Psoas muscle (tissue), 8 donors: ENCODE measurements around the gene VILL. TPM values are rescaled to one million over a fixed set of nuclear protein-coding genes. Genes with fewer than 3 reads are reported as not detected.
A peak's percentile ranks its signal among the peaks of the same experiment; 100 is the strongest.

Experiments used
- ATAC-seq, 4 donors: fragments of 200-7000 bp; cut with Tn5 transposase; one replicate each; pipeline ENCODE4 v1.9.1; 2020; ENCODE audit warnings: moderate library complexity in 3 of 4, mild to moderate bottlenecking in 2 of 4
- DNase-seq, 2 donors: peaks; one replicate each; pipeline ENCODE4 v3.0.0-alpha.2; 2020
- H3K27ac ChIP-seq: fragments of 200-600 bp; one replicate; pipeline ENCODE4 v1.8.0; 2022
- H3K27me3 ChIP-seq, 3 donors: fragments of 200-600 bp in 1 of 3; one replicate each; pipeline versions ENCODE4 v1.6.1 to v1.8.0; 2013 to 2022; ENCODE audit warnings: low read length in 2 of 3, mild to moderate bottlenecking in 2 of 3, moderate library complexity in 1 of 3; ENCODE audit not compliant: insufficient read depth in 3 of 3
- H3K36me3 ChIP-seq, 2 donors: fragments of 200-600 bp in 1 of 2; one replicate each; pipeline versions ENCODE4 v1.6.1 to v1.8.0; 2013 to 2022; ENCODE audit warnings: low read depth in 1 of 2, mild to moderate bottlenecking in 1 of 2, moderate library complexity in 1 of 2; ENCODE audit not compliant: insufficient read depth in 1 of 2
- H3K4me1 ChIP-seq: fragments of 200-600 bp; one replicate; pipeline ENCODE4 v1.8.0; 2022
- H3K4me3 ChIP-seq: fragments of 200-600 bp; one replicate; pipeline ENCODE4 v1.8.0; 2022; ENCODE audit warnings: mild to moderate bottlenecking
- H3K9me3 ChIP-seq: fragments of 200-600 bp; one replicate; pipeline ENCODE4 v1.8.0; 2022
- CTCF ChIP-seq: fragments of 200-600 bp; IDR thresholded peaks from one replicate; pipeline ENCODE4 v1.8.0; 2022; ENCODE audit warnings: antibody characterized with exemption
- WGBS, 3 donors: extraction: QIAGEN DNeasy Blood & Tissue Kit; methylation state at CpG; one replicate each; pipeline versions ENCODE4 v1.1.6 to v1.1.7; 2013; 5-methylcytosine and 5-hydroxymethylcytosine counted together
- intact Hi-C, 2 donors: fragments of 100-400 bp; cut with DNase I; formaldehyde crosslinking; loops; one replicate each; pipeline versions ENCODE4 v1.11.0 to v1.14.2; 2022
- polyA plus RNA-seq, 3 donors: library from polyadenylated mRNA; stranded (reverse); fragments of 200-250 nt; gene quantifications; one replicate each; pipeline ENCODE4 v1.2.3, GENCODE V29; 2013
- total RNA-seq, 4 donors: library from RNA; stranded (reverse); fragmentation: NEBNext Ultra II Directional in 2 of 4; extraction: Animal tissue kit (Norgen Biotek cat#: 25700) in 2 of 4; gene quantifications; one replicate each; pipeline versions ENCODE4 v1.2.1 to v1.2.4, GENCODE V29; 2021 to 2023
- donor health status: healthy with polysubstance abuse.
- donor health status: DM: no; HTN: no; CAD: no; lungs with moderate emphysema.
- donor health status: Bipolar disorder and iron deficiency.
- donor health status: healthy.
- donor health status: DM: yes; HTN: yes; CAD: no.
- donor health status: DM: no; HTN: no; CAD: no.
- donor health status: DM: no; HTN: no; CAD: no.
- donor health status: DM: yes; HTN: yes; CAD: no.

Gene VILL
- total and polyA plus RNA-seq, 7 donors, result 0.65 to 2.1 (median 0.92) TPM

GRCh38 chr3:38018296-38019266, 28.0 kb downstream of the VILL start:
- 84 to 90% (median 90%) methylated on average over 13 of the region's 13 CpGs for WGBS, 3 donors
- Histone ChIP-seq H3K27me3 (no peaks in the 10 kb centered on the region), H3K9me3 (no peaks in the 10 kb centered on the region), H3K27ac (no peak overlapping the region), H3K36me3 (peaks cover 0 to 37% of the 10 kb centered on the region in 2 donors), H3K4me1 (no peaks in the 10 kb centered on the region), H3K4me3 (no peak overlapping the region)
- intact Hi-C loops, result no loop called here
- no peak for ATAC-seq
- TF ChIP-seq CTCF, result no peak
- DNase-seq, result no peak

DNA sequence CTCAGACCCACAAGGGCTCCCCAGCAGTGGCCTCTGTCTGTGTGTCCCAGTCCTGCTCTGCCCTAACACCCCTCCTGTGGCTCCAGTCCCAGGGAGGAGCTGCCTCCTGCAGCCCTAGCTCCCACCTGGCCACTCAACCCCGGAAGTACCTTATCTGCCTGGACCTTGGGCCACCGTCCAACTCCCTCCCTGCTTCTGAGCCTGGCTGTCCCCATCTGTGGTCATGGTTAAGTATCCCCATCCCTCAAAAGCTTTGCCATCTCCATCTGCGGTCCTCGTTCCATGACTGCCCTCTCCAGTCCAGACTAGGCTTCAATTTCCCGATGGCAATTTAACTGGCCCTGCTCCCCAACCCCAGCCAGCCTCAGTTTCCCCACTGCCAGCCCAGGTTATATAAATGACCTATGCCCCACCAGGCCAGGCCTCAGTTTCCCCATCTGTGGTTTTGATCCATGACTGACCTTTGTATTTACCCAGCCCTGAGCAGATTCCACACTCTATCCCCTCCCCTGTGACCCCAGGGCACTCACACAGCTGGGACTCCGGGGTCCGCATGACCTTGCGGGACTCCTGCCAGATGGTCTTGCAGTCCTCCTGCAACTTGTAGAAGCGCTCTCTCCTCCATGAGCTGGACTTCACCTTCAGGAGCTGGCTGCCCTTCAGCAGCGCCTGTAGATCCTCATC, 29.2 kb downstream of the VILL start:
- intact Hi-C loops, result no loop called here
- DNase-seq, result no peak

DNA sequence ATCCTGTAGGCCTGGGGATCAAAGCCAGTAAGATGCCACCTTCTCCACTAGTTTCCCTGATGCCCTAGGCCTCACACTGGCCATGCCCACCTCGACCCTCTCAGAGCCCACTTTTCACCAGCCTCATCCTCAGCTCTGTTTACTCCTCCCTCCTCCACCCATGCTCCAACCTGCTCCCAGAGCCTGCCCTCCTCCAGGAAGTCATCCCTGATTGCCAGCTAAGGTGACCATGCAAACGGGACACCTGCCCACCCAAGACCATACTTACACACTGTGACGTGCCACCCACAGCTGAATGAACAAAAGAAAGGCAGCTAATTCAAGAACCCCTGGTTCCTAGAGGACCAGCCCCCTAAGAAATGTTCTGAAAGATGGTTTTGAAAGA, 29.7 kb downstream of the VILL start:
- Histone ChIP-seq H3K4me1 (no peaks in the 10 kb centered on the region), H3K9me3 (no peaks in the 10 kb centered on the region), H3K4me3 (no peak overlapping the region), H3K27ac (no peak overlapping the region), H3K36me3 (peaks cover 0 to 24% of the 10 kb centered on the region in 2 donors), H3K27me3 (no peaks in the 10 kb centered on the region)
- DNase-seq (no peak), ATAC-seq (no peak)
- no peak for TF ChIP-seq CTCF
- intact Hi-C loops, result no loop called here
- 79 to 86% (median 81%) methylated on average over 3 of the region's 3 CpGs for WGBS, 3 donors

More for the DNA sequence above, 29.2 kb downstream of the VILL start:
- Histone ChIP-seq H3K27ac (no peak overlapping the region), H3K4me1 (no peaks in the 10 kb centered on the region), H3K27me3 (no peaks in the 10 kb centered on the region), H3K9me3 (no peaks in the 10 kb centered on the region), H3K4me3 (no peak overlapping the region), H3K36me3 (peaks cover 0 to 29% of the 10 kb centered on the region in 2 donors)
- WGBS, 3 donors, result 84 to 92% (median 85%) methylated on average over 10 of the region's 10 CpGs
- no peak for ATAC-seq
- TF ChIP-seq CTCF, result no peak

GRCh38 chr3:38021196-38021595, 30.6 kb downstream of the VILL start:
- Histone ChIP-seq H3K27ac (no peak overlapping the region), H3K27me3 (no peaks in the 10 kb centered on the region), H3K36me3 (peaks cover 0 to 15% of the 10 kb centered on the region in 2 donors), H3K4me3 (no peak overlapping the region), H3K9me3 (no peaks in the 10 kb centered on the region), H3K4me1 (no peaks in the 10 kb centered on the region)
- 84 to 93% (median 92%) methylated on average over 4 of the region's 4 CpGs for WGBS, 3 donors
- no peak for ATAC-seq
- intact Hi-C loops, result no loop called here
- TF ChIP-seq CTCF, result no peak
- DNase-seq, result peak in 1 of 2 donors; percentile 44
